HUES48 (cell line): ENCODE data around the gene PAX3.

Experiments used
- H3K27ac ChIP-seq: one replicate; pipeline ENCODE4 v1.7.0; 2013; ENCODE audit warnings: low read depth, low read length, inconsistent platforms
- H3K27me3 ChIP-seq: 2 replicates; pipeline ENCODE4 v1.6.1; 2013; ENCODE audit warnings: mild to moderate bottlenecking, low read length; ENCODE audit not compliant: control insufficient read depth, insufficient read depth
- H3K36me3 ChIP-seq: 2 replicates; pipeline ENCODE4 v1.6.1; 2013; ENCODE audit warnings: low read length; ENCODE audit not compliant: control insufficient read depth, insufficient read depth
- H3K4me1 ChIP-seq: 2 replicates; pipeline ENCODE4 v1.6.1; 2013; ENCODE audit warnings: mild to moderate bottlenecking, low read length; ENCODE audit not compliant: control insufficient read depth, insufficient read depth
- H3K4me3 ChIP-seq: 2 replicates; pipeline ENCODE4 v1.5.1; 2013; ENCODE audit warnings: mild to moderate bottlenecking, low read depth, low read length
- H3K9ac ChIP-seq: 2 replicates; pipeline ENCODE4 v1.6.1; 2013; ENCODE audit warnings: mild to moderate bottlenecking, low read depth, low read length, moderate library complexity
- H3K9me3 ChIP-seq: 2 replicates; pipeline ENCODE4 v1.6.1; 2013; ENCODE audit warnings: low read length; ENCODE audit not compliant: control insufficient read depth, insufficient read depth

The PAX3 gene

DNA sequence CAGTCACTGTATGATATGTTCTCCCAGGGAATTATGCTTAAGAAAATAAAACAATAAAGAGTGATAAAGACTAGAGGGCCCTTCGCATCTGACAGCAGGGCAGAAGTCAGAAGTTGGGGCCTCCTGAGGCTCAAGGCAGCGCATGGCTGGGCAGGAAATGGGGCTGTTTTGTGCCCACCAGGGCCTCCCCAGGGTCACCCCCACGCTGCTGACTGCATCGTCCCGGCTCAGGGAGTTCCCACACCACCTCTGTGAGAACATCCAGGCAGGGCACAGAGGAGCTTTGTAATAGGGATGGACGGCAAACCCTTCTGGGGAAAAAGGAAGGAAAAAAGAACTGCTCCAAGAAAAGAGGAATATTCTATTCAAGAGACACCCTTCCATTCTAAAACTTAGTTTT is 41.2 kb downstream of the PAX3 start:
- Histone ChIP-seq H3K9ac (no peak overlapping the region), H3K4me3 (no peak overlapping the region), H3K27me3 (no peaks in the 10 kb centered on the region; the same call in 1 of the 2 replicates), H3K27ac (no peak overlapping the region), H3K36me3 (no peaks in the 10 kb centered on the region), H3K9me3 (no peaks in the 10 kb centered on the region), H3K4me1 (peaks cover 22% of the 10 kb centered on the region)

DNA sequence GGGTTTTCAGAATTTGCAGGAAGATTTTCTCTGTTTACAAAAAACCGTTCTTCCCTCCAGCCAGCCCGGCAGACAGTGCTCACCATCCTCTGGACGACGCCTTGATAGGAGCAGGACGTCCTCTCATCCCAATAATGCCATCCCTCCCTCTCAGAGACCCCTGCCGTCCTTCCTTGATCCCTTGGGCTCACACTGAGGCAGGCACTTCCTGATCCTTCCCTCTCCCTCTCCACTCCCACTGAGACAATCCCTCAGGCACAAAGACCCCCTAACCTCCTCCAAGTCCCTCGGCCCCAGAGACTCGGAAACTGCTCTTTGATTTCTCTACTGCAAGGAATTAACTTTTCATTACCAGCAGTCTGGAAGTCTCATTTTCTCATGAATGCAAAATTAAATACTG is 42.5 kb downstream of the PAX3 start:
- Histone ChIP-seq H3K4me1 (peaks cover 22% of the 10 kb centered on the region), H3K27ac (peak overlapping the region; percentile 46), H3K36me3 (no peaks in the 10 kb centered on the region), H3K9me3 (no peaks in the 10 kb centered on the region), H3K9ac (no peak overlapping the region), H3K27me3 (no peaks in the 10 kb centered on the region; the same call in 1 of the 2 replicates), H3K4me3 (no peak overlapping the region; the same call in 1 of the 2 replicates)

DNA sequence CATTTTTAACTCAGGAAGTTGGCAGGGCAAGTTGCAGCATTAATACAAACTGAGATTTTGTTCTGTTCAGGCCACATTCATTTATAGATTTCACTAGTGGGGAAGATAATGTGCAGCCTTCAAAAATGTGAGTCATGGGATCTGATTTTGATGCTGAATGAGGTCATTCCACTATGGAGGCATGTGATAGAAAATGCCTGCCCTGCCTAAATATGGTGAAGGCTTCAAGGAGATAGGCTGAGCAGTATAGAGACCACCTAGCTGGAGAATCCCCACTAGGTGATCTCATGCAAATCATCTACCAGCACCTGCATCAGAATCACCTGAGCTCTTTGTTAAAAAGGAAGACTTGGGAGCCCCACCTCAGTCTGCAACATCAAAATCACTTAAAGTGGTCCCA is 43.7 kb downstream of the PAX3 start:
- no peaks in the 10 kb centered on the region; the same call in 1 of the 2 replicates for H3K27me3 ChIP-seq
- no peak overlapping the region for H3K9ac ChIP-seq
- no peaks in the 10 kb centered on the region for H3K36me3 ChIP-seq
- no peaks in the 10 kb centered on the region for H3K9me3 ChIP-seq
- H3K4me1 ChIP-seq, result peaks cover 22% of the 10 kb centered on the region
- H3K4me3 ChIP-seq, result no peak overlapping the region
- H3K27ac ChIP-seq, result no peak overlapping the region

DNA sequence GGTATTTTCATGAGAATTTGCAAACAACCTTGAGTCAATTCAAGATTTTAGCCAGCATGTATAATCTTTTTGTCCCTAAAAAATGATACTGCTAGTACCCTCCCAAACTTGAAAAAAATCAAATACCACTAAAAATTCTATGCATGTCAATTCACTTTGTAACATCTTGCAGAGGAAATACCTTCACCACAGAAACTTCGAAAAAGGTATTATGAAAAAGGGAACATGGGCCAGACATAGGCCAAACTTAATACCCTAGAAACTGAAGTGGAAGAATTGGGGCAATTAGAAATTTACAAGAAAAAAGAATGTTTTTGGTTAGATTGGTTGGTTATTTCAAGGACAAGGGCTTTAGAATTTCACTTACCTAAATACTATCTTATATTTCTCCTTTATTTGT is 48.5 kb downstream of the PAX3 start:
- H3K27ac ChIP-seq, result no peak overlapping the region
- H3K9ac ChIP-seq, result no peak overlapping the region
- H3K4me3 ChIP-seq, result no peak overlapping the region
- H3K36me3 ChIP-seq, result no peaks in the 10 kb centered on the region
- no peaks in the 10 kb centered on the region for H3K9me3 ChIP-seq
- no peaks in the 10 kb centered on the region; the same call in 1 of the 2 replicates for H3K27me3 ChIP-seq
- H3K4me1 ChIP-seq, result peaks cover 4% of the 10 kb centered on the region; the same call in 1 of the 2 replicates

DNA sequence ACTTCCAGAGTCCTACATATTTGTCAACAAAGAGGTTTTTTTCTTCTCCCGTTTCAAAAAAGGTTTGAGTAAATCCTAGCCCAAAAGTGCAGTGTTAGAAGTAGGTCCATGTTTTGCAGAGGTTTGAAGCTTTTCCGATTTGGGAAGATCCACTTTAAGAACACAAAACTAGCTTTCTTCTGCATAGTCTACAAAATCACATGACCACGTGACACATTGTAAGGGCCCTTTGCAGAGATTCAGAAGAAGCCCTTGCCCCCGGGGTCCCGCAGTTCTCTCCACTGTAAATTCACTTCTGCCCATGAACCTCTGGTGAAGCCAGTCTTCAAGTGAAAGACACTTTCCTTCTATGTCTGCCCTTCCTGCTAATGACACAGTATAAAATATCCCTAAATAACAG is 49.4 kb downstream of the PAX3 start:
- H3K4me3 ChIP-seq, result no peak overlapping the region
- no peaks in the 10 kb centered on the region for H3K9me3 ChIP-seq
- no peaks in the 10 kb centered on the region for H3K36me3 ChIP-seq
- no peak overlapping the region for H3K27ac ChIP-seq
- no peaks in the 10 kb centered on the region; the same call in 1 of the 2 replicates for H3K27me3 ChIP-seq
- H3K9ac ChIP-seq, result no peak overlapping the region
- H3K4me1 ChIP-seq, result no peaks in the 10 kb centered on the region

DNA sequence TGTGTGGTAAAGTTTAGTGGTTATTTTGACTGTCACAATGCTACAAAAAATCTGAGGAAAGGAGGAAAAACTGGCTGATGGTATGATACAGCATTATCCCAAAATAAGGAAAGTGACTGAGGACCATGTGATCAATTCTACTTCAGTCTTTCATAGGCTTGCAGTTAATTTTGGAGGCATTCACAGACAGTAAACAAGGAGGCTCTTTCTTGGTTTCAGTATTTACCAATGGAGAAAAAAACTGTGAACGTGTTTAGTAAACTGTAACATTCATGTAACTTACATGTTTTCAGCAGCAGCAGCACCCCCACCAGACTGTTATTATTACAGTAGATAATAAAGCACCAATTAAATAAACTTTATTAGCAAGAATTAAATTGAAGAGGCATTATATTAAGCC is 50.0 kb downstream of the PAX3 start:
- Histone ChIP-seq H3K9ac (no peak overlapping the region), H3K27ac (no peak overlapping the region), H3K4me3 (no peak overlapping the region), H3K27me3 (peaks cover under 1% of the 10 kb centered on the region; the same call in 1 of the 2 replicates), H3K9me3 (no peaks in the 10 kb centered on the region), H3K4me1 (no peaks in the 10 kb centered on the region), H3K36me3 (no peaks in the 10 kb centered on the region)

DNA sequence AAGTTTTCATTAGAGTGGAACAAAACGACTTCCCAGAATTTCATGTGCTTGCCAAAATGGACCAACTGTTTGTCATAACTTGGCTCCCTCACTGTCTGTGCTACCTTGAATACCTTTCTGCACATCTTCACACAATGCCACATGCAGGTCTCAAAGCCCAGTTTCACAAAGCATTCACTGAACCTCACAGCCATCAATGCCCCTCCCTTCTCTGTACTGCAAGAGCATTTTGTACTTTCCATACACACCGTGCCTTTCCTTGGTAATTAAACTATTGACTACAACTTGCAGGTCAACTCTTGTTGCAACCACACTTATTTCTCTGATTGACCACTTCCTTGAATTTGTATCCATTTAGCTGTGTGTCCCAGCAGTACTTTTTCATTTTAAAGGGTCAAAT is 50.5 kb downstream of the PAX3 start:
- Histone ChIP-seq H3K27me3 (peaks cover 6% of the 10 kb centered on the region; the same call in 1 of the 2 replicates), H3K9ac (no peak overlapping the region), H3K27ac (no peak overlapping the region), H3K4me1 (no peaks in the 10 kb centered on the region), H3K36me3 (no peaks in the 10 kb centered on the region), H3K9me3 (no peaks in the 10 kb centered on the region), H3K4me3 (no peak overlapping the region)

DNA sequence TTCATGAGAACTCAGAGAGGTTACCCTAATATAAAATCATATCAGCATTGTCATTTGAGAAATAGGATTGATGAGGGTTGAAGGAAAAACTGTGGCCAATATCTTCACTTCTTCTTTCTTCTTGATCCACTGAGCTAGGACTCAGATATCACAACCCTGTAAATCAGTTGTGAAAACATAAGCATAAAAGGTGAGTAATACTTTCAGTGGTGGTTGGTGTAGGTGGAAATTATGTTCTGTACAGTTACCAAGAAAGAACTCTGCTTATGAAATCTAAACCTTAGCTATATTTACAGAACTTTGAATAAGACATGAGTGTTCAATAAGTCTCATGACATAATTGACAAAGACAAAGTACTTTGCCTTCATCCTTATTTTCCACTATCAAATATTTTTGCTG is 56.3 kb downstream of the PAX3 start:
- Histone ChIP-seq H3K27me3 (peaks cover 55% of the 10 kb centered on the region), H3K9me3 (no peaks in the 10 kb centered on the region)

DNA sequence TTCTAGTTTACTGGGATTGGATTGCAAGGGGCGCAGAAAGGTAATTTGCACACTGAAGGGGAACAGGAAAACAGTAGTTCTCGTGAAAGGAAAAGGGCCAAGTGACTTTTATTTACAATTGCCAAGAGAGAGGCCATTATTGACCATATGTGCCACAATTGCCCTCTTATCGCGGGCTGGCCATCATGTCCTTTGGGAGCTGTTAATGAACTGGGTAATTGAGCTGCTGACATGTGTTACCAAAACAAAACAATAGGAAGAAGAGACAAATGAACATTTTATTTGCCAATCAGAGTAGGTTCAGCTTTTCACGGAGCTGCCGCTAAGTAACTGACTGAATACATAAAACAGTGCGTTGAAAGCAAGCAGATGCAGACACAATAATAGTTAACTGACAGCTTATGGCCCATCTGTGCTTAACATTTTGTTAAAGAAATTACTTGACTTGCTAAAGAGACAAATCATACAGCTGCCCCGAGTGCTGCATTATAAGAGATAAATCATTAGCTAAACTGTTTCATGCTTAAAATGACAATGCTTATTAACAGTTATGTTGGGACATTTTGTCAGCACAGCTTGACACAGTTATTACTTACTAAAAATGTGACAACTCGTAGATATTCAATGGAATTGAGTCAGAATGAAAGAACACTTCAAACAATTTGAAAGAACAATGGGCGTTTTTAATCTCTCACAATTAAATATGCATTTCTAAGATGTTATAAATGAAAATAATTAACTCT is 57.5 kb downstream of the PAX3 start:
- Histone ChIP-seq H3K27ac (no peak overlapping the region), H3K9ac (no peak overlapping the region), H3K36me3 (no peaks in the 10 kb centered on the region), H3K4me1 (peaks cover 44% of the 10 kb centered on the region), H3K9me3 (no peaks in the 10 kb centered on the region), H3K4me3 (no peak overlapping the region), H3K27me3 (peaks cover 55% of the 10 kb centered on the region)

More for the DNA sequence above, 56.3 kb downstream of the PAX3 start:
- H3K4me3 ChIP-seq, result no peak overlapping the region
- H3K27ac ChIP-seq, result no peak overlapping the region
- H3K36me3 ChIP-seq, result no peaks in the 10 kb centered on the region
- no peak overlapping the region for H3K9ac ChIP-seq
- peaks cover 44% of the 10 kb centered on the region for H3K4me1 ChIP-seq

DNA sequence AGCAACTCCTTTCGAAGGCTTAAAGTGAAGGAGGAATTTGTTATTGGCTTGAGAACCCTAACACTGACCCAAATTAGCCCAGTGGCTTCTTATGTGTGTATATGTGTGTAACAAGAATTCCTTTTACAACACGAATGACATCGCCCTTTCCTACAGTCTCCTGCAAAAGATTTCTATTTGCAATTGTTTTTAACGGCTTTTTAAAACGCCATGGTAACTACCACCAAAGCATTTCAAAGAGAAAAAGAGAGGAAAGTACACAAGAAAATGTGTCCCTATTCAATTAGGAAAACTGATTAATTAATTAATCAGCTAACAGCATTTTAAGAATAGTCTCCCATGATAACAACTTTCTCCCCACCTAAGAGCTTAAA is 58.1 kb downstream of the PAX3 start:
- Histone ChIP-seq H3K9ac (no peak overlapping the region), H3K4me3 (no peak overlapping the region), H3K9me3 (no peaks in the 10 kb centered on the region), H3K4me1 (peaks cover 44% of the 10 kb centered on the region), H3K27me3 (peaks cover 55% of the 10 kb centered on the region), H3K36me3 (no peaks in the 10 kb centered on the region), H3K27ac (no peak overlapping the region)

DNA sequence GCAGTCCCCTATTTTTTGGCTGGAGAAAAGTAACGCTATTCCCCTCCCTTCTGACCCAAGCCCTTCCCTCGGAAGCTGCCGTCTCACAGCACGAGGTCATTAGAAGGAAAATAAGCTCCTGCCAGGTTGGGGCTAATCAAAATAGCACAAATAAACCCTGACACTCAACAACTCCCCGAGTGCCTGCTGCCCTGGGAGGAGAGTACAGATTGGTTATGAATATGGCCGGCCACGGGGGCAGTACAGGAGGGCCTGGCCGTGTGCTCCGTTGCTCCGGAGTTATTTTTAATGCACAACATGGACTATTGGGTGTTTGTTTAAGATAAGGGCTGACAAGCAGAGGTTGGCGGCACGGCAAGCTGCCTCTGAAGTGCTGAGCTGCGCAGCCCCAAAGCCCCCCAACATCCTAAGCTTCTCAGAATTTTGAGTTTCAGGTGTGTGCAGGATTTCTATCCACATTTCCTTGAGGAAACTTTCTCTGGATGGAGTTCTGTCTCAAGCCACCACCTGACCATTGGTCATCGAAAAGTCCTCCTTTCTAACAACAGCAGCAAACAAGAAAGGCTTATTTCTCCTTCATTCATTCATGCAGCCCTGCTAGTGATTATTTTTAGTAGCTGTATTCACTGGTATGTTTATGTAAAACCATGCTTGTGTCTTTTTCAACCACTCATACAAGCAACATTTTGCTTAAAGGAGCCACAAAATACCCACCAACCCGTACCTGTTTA is 58.7 kb downstream of the PAX3 start:
- H3K27ac ChIP-seq, result peak overlapping the region; percentile 23

More for the DNA sequence above, 58.7 kb downstream of the PAX3 start:
- Histone ChIP-seq H3K9me3 (no peaks in the 10 kb centered on the region), H3K36me3 (no peaks in the 10 kb centered on the region), H3K27me3 (peaks cover 55% of the 10 kb centered on the region), H3K4me1 (peaks cover 44% of the 10 kb centered on the region), H3K4me3 (peak overlapping the region; percentile 47), H3K9ac (no peak overlapping the region)
